Measurements from ENCODE around the gene COL5A1.
"Not testable (repeated sequence)": the region's sequence is repeated elsewhere in the genome, so short reads cannot be mapped to it uniquely, and the experiment has no call there.

The COL5A1 gene

GRCh38 chr9:134700636-134701350 is 59.2 kb downstream of the COL5A1 start:
- ATAC-seq (ENCODE audit: low read depth): no peak
- Histone ChIP-seq H3K9me3 (ENCODE audit: severe bottlenecking) (no peaks in the 10 kb centered on the region), H3K27me3 (ENCODE audit: insufficient read depth, poor library complexity, severe bottlenecking) (no peaks in the 10 kb centered on the region), H3K4me1 (ENCODE audit: insufficient read depth, poor library complexity, severe bottlenecking) (peaks cover 20% of the 10 kb centered on the region), H3K4me3 (ENCODE audit: severe bottlenecking) (no peak overlapping the region), H3K27ac (ENCODE audit: poor library complexity, severe bottlenecking) (peak overlapping the region; percentile 20), H3K36me3 (ENCODE audit: low read depth) (peaks cover 41% of the 10 kb centered on the region)
- TF ChIP-seq, protein P1, sequence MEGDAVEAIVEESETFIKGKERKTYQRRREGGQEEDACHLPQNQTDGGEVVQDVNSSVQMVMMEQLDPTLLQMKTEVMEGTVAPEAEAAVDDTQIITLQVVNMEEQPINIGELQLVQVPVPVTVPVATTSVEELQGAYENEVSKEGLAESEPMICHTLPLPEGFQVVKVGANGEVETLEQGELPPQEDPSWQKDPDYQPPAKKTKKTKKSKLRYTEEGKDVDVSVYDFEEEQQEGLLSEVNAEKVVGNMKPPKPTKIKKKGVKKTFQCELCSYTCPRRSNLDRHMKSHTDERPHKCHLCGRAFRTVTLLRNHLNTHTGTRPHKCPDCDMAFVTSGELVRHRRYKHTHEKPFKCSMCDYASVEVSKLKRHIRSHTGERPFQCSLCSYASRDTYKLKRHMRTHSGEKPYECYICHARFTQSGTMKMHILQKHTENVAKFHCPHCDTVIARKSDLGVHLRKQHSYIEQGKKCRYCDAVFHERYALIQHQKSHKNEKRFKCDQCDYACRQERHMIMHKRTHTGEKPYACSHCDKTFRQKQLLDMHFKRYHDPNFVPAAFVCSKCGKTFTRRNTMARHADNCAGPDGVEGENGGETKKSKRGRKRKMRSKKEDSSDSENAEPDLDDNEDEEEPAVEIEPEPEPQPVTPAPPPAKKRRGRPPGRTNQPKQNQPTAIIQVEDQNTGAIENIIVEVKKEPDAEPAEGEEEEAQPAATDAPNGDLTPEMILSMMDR (IDR thresholded peaks at IDR 0.05; ENCODE audit: poor library complexity, severe bottlenecking): no peak
- no peak for DNase-seq (ENCODE audit: low spot score)

GRCh38 chr9:134701581-134702259 is 60.1 kb downstream of the COL5A1 start:
- Histone ChIP-seq H3K36me3 (ENCODE audit: low read depth) (peaks cover 41% of the 10 kb centered on the region), H3K9me3 (ENCODE audit: severe bottlenecking) (no peaks in the 10 kb centered on the region), H3K4me3 (ENCODE audit: severe bottlenecking) (no peak overlapping the region), H3K27me3 (ENCODE audit: insufficient read depth, poor library complexity, severe bottlenecking) (no peaks in the 10 kb centered on the region), H3K4me1 (ENCODE audit: insufficient read depth, poor library complexity, severe bottlenecking) (peaks cover 20% of the 10 kb centered on the region), H3K27ac (ENCODE audit: poor library complexity, severe bottlenecking) (peak overlapping the region; percentile 39)
- TF ChIP-seq, protein P1 (IDR thresholded peaks at IDR 0.05; ENCODE audit: poor library complexity, severe bottlenecking): no peak
- ATAC-seq (ENCODE audit: low read depth) (no peak), DNase-seq (ENCODE audit: low spot score) (no peak)

- H3K27ac ChIP-seq (ENCODE audit: poor library complexity, severe bottlenecking): peak overlapping the region; percentile 39
- no peak for DNase-seq (ENCODE audit: low spot score)
- TF ChIP-seq, protein P1 (IDR thresholded peaks at IDR 0.05; ENCODE audit: poor library complexity, severe bottlenecking): no peak
- H3K4me3 ChIP-seq (ENCODE audit: severe bottlenecking): no peak overlapping the region
- peaks cover 22% of the 10 kb centered on the region for H3K4me1 ChIP-seq (ENCODE audit: insufficient read depth, poor library complexity, severe bottlenecking)
- no peaks in the 10 kb centered on the region for H3K9me3 ChIP-seq (ENCODE audit: severe bottlenecking)
- no peak for ATAC-seq (ENCODE audit: low read depth)
- peaks cover 41% of the 10 kb centered on the region for H3K36me3 ChIP-seq (ENCODE audit: low read depth)
- no peaks in the 10 kb centered on the region for H3K27me3 ChIP-seq (ENCODE audit: insufficient read depth, poor library complexity, severe bottlenecking)
Measured at GRCh38 chr9:134702291-134702690, 60.7 kb downstream of the COL5A1 start.

DNA sequence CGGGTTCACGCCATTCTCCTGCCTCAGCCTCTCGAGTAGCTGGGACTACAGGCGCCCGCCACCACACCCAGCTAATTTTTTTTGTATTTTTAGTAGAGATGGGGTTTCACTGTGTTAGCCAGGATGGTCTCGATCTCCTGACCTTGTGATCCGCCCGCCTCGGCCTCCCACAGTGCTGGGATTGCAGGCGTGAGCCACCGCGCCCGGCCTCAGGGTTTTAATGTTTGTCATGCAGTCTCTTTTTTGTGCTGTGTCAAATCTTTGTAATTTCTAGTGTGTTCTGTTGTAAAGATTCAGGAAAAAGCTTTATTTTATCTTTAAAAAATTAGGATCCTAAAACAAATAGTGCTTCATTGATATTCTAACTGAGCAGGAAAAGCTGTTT is 62.1 kb downstream of the COL5A1 start:
- not testable (repeated sequence) for ATAC-seq (ENCODE audit: low read depth); H3K27ac ChIP-seq (ENCODE audit: poor library complexity, severe bottlenecking); DNase-seq (ENCODE audit: low spot score); H3K9me3 ChIP-seq (ENCODE audit: severe bottlenecking); H3K4me3 ChIP-seq (ENCODE audit: severe bottlenecking); H3K27me3 ChIP-seq (ENCODE audit: insufficient read depth, poor library complexity, severe bottlenecking)
- H3K4me1 ChIP-seq (ENCODE audit: insufficient read depth, poor library complexity, severe bottlenecking): peaks cover 22% of the 10 kb centered on the region
- H3K36me3 ChIP-seq (ENCODE audit: low read depth): peaks cover 42% of the 10 kb centered on the region

GRCh38 chr9:134704498-134704897 is 62.9 kb downstream of the COL5A1 start:
- H3K36me3 ChIP-seq (ENCODE audit: low read depth): peaks cover 46% of the 10 kb centered on the region
- H3K27ac ChIP-seq (ENCODE audit: poor library complexity, severe bottlenecking): no peak overlapping the region
- DNase-seq (ENCODE audit: low spot score): no peak
- no peak for ATAC-seq (ENCODE audit: low read depth)
- no peaks in the 10 kb centered on the region for H3K27me3 ChIP-seq (ENCODE audit: insufficient read depth, poor library complexity, severe bottlenecking)
- H3K9me3 ChIP-seq (ENCODE audit: severe bottlenecking): no peaks in the 10 kb centered on the region
- peaks cover 22% of the 10 kb centered on the region for H3K4me1 ChIP-seq (ENCODE audit: insufficient read depth, poor library complexity, severe bottlenecking)
- H3K4me3 ChIP-seq (ENCODE audit: severe bottlenecking): no peak overlapping the region
- TF ChIP-seq, protein P1 (IDR thresholded peaks at IDR 0.05; ENCODE audit: poor library complexity, severe bottlenecking): no peak

All from RWPE2 (cell line).